ENCODE data around the gene SNX14.

DNA sequence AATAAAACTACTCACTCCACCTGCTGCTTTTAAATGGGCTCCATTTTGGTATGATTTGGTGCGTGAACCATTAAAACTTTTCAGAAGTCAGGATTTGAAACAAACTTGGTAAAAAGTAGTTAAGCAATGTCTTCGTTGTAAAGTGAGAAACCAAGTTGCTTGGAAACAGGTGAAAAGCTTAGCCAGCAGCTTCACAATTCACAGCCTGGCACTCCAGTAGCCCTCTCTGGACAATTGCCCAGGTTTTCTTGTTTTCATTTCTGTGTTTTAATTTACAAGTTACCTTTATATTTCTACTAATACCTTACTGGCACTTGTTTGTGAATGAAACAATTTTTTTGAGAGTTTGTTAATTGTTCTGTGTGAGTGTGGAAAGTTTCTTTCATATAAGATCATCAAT is 131.0 kb downstream of the SNX14 start:
- TF ChIP-seq GATA2 (IDR thresholded peaks at IDR 0.05; ENCODE audit: low read depth, low read length) (no peak), GATA3 (IDR thresholded peaks at IDR 0.05; ENCODE audit: low read depth, low read length) (no peak)

All from SH-SY5Y (cell line).